Measurements from ENCODE around the gene ATP9A. TPM values are rescaled to one million over a fixed set of nuclear protein-coding genes. Genes with fewer than 3 reads are reported as not detected.
"Not testable (repeated sequence)": the region's sequence is repeated elsewhere in the genome, so short reads cannot be mapped to it uniquely, and the experiment has no call there.

Gene ATP9A
- total RNA-seq, 6 experiments from 2014 or later = 10.5 to 17.4 (median 13.0) TPM

- TF ChIP-seq, protein P1, sequence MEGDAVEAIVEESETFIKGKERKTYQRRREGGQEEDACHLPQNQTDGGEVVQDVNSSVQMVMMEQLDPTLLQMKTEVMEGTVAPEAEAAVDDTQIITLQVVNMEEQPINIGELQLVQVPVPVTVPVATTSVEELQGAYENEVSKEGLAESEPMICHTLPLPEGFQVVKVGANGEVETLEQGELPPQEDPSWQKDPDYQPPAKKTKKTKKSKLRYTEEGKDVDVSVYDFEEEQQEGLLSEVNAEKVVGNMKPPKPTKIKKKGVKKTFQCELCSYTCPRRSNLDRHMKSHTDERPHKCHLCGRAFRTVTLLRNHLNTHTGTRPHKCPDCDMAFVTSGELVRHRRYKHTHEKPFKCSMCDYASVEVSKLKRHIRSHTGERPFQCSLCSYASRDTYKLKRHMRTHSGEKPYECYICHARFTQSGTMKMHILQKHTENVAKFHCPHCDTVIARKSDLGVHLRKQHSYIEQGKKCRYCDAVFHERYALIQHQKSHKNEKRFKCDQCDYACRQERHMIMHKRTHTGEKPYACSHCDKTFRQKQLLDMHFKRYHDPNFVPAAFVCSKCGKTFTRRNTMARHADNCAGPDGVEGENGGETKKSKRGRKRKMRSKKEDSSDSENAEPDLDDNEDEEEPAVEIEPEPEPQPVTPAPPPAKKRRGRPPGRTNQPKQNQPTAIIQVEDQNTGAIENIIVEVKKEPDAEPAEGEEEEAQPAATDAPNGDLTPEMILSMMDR (IDR thresholded peaks at IDR 0.05) = no peak
- no peak for TF ChIP-seq POLR2A (IDR thresholded peaks at IDR 0.05)
- no peak overlapping the region for H3K4me3 ChIP-seq
- no peaks in the 10 kb centered on the region for H3K36me3 ChIP-seq
- DNase-seq = no peak
- no peaks in the 10 kb centered on the region for H3K9me3 ChIP-seq
- WGBS (ENCODE audit: insufficient coverage, low coverage, low lambda C conversion rate, missing lambda C conversion rate) = 89% methylated on average over 3 of the region's 3 CpGs
- intact Hi-C loops (cut with DNase I) = no loop called here
- H3K4me1 ChIP-seq = no peaks in the 10 kb centered on the region
- H3K27me3 ChIP-seq = no peaks in the 10 kb centered on the region
- ATAC-seq = no peak
- no peak overlapping the region for H3K27ac ChIP-seq
Measured at GRCh38 chr20:51691703-51692102, 76.5 kb downstream of the ATP9A start.

GRCh38 chr20:51688600-51689244 lies 79.5 kb downstream of the ATP9A start:
- intact Hi-C loops (cut with DNase I) = no loop called here
- H3K9me3 ChIP-seq = no peaks in the 10 kb centered on the region
- no peaks in the 10 kb centered on the region for H3K36me3 ChIP-seq
- TF ChIP-seq, protein P1 (IDR thresholded peaks at IDR 0.05) = no peak
- TF ChIP-seq POLR2A (IDR thresholded peaks at IDR 0.05) = no peak
- no peaks in the 10 kb centered on the region for H3K27me3 ChIP-seq
- 76% methylated on average over 9 of the region's 19 CpGs for WGBS (ENCODE audit: insufficient coverage, low coverage, low lambda C conversion rate, missing lambda C conversion rate)
- DNase-seq = no peak
- no peaks in the 10 kb centered on the region for H3K4me1 ChIP-seq
- no peak for ATAC-seq
- H3K27ac ChIP-seq = no peak overlapping the region
- no peak overlapping the region for H3K4me3 ChIP-seq

DNA sequence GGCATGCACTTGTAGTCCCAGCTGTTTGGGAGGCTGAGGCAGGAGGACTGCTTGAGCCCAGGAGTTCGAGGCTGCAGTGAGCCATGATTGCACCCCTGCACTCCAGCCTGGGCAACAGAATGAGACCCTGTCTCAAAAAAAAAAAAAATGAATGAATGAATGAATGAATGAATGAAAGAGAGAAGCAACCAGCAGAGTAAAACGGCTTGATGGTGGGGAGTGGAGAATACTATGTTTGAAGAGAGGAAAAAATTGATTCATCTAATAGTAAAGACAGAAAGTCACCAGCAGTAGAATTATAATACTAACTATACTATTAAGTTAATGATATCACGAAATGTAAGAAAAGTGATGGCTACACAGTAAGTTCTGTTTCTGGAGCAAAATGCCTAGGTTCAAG lies 80.6 kb downstream of the ATP9A start:
- Histone ChIP-seq H3K4me3 (no peak overlapping the region), H3K9me3 (no peaks in the 10 kb centered on the region), H3K27ac (no peak overlapping the region), H3K36me3 (no peaks in the 10 kb centered on the region), H3K27me3 (no peaks in the 10 kb centered on the region), H3K4me1 (no peaks in the 10 kb centered on the region)
- 94% methylated on average over 3 of the region's 3 CpGs for WGBS (ENCODE audit: insufficient coverage, low coverage, low lambda C conversion rate, missing lambda C conversion rate)
- ATAC-seq = no peak
- intact Hi-C loops (cut with DNase I) = no loop called here
- no peak for TF ChIP-seq POLR2A (IDR thresholded peaks at IDR 0.05)
- TF ChIP-seq, protein P1 (IDR thresholded peaks at IDR 0.05) = no peak
- DNase-seq = no peak

- DNase-seq = no peak
- Histone ChIP-seq H3K9me3 (no peaks in the 10 kb centered on the region), H3K4me3 (no peak overlapping the region)
Measured at GRCh38 chr20:51687108-51687507, 81.1 kb downstream of the ATP9A start.

DNA sequence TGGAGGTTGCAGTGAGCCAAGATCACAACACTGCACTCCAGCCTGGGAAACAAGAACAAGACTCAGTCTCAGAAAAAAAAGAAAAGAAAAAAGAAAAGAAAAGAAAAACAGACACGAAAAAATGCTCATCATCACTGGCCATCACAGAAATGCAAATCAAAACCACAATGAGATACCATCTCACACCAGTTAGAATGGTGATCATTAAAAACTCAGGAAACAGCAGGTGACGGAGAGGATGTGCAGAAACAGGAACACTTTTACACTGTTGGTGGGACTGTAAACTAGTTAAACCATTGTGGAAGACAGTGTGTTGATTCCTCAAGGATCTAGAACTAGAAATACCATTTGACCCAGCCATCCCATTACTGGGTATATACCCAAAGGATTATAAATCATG lies 82.7 kb downstream of the ATP9A start:
- H3K9me3 ChIP-seq; ATAC-seq; H3K36me3 ChIP-seq; H3K4me3 ChIP-seq; intact Hi-C loops (cut with DNase I); DNase-seq; H3K4me1 ChIP-seq; H3K27me3 ChIP-seq; H3K27ac ChIP-seq: not testable (repeated sequence)
- WGBS (ENCODE audit: insufficient coverage, low coverage, low lambda C conversion rate, missing lambda C conversion rate) = 66% methylated on average over 2 of the region's 2 CpGs

More at GRCh38 chr20:51687108-51687507, 81.1 kb downstream of the ATP9A start:
- no peak overlapping the region for H3K27ac ChIP-seq
- TF ChIP-seq, protein P1 (IDR thresholded peaks at IDR 0.05) = no peak
- TF ChIP-seq POLR2A (IDR thresholded peaks at IDR 0.05) = no peak
- no peaks in the 10 kb centered on the region for H3K4me1 ChIP-seq
- 76% methylated on average over 8 of the region's 8 CpGs for WGBS (ENCODE audit: insufficient coverage, low coverage, low lambda C conversion rate, missing lambda C conversion rate)
- intact Hi-C loops (cut with DNase I) = no loop called here
- no peaks in the 10 kb centered on the region for H3K27me3 ChIP-seq
- no peaks in the 10 kb centered on the region for H3K36me3 ChIP-seq
- ATAC-seq = no peak

Measured in right lobe of liver (tissue), 6 donors.